K562 (cell line): Measurements from ENCODE around the gene KAT7. TPM values are rescaled to one million over a fixed set of nuclear protein-coding genes. Genes with fewer than 3 reads are reported as not detected.

Experiments
- EP300 ChIP-seq: IDR thresholded peaks from 2 replicates; pipeline ENCODE4 v1.6.1; 2012; ENCODE audit warnings: low read length, improper control_type of control experiment
- FOSL1 ChIP-seq: fragments of 200-800 bp; sonication (Bioruptor generic); conservative IDR thresholded peaks from 2 replicates; pipeline ENCODE4 v1.6.1; 2016; ENCODE audit warnings: missing genetic modification characterization, missing compliant biosample characterization
- FUS ChIP-seq: fragments of 200-400 bp; formaldehyde crosslinking; optimal IDR thresholded peaks from 2 replicates; pipeline ENCODE3; 2017; ENCODE audit warnings: low read depth, low read length
- HIVEP1 ChIP-seq: fragments of 250-450 bp; sonication (Bioruptor Pico); IDR thresholded peaks from 2 replicates; pipeline ENCODE4 v1.4.0; 2020; ENCODE audit warnings: mild to moderate bottlenecking
- JUND ChIP-seq, 2 experiments: IDR thresholded peaks; 2 replicates in 1 of 2; 3 replicates in 1 of 2; pipeline ENCODE4 v1.6.1; 2011; ENCODE audit warnings: borderline replicate concordance in 2 of 2, low read depth in 2 of 2, low read length in 2 of 2, improper control_type of control experiment in 1 of 2, missing biosample characterization in 1 of 2, missing genetic modification characterization in 1 of 2, missing genetic modification reagents in 1 of 2
- NFIC ChIP-seq: fragments of 450-650 bp; IDR thresholded peaks from 2 replicates; pipeline ENCODE4 v1.6.1; 2017; ENCODE audit warnings: mild to moderate bottlenecking, inconsistent platforms
- RAD21 ChIP-seq, 2 experiments: fragments of 250-450 bp in 1 of 2; fragments of 450-650 bp in 1 of 2; sonication (Bioruptor Pico) in 1 of 2; formaldehyde crosslinking in 1 of 2; IDR thresholded peaks in 1 of 2; conservative IDR thresholded peaks in 1 of 2; 2 replicates each; pipeline versions ENCODE4 v1.4.0 to v1.8.0; 2020 to 2022; ENCODE audit warnings: mild to moderate bottlenecking in 2 of 2, moderate library complexity in 1 of 2
- RAD51 ChIP-seq: fragments of 450-650 bp; IDR thresholded peaks from 2 replicates; pipeline ENCODE4 v1.7.1; 2016; ENCODE audit warnings: low read depth, mild to moderate bottlenecking, borderline replicate concordance
- SRSF7 ChIP-seq: fragments of 200-400 bp; formaldehyde crosslinking; optimal IDR thresholded peaks from 2 replicates; pipeline ENCODE3; 2017; ENCODE audit warnings: mild to moderate bottlenecking, low read depth, low read length
- STAT5A ChIP-seq: IDR thresholded peaks from 2 replicates; pipeline ENCODE4 v1.6.1; 2012; ENCODE audit warnings: low read length, inconsistent platforms, borderline replicate concordance
- TRIM24 ChIP-seq, 2 experiments: fragments of 450-650 bp; IDR thresholded peaks; 2 replicates each; pipeline ENCODE4 v1.6.1; 2016
- ZMIZ1 ChIP-seq, 2 experiments: fragments of 150-350 bp in 1 of 2; IDR thresholded peaks; 2 replicates each; pipeline ENCODE4 v1.6.1; 2012 to 2016; ENCODE audit warnings: low read depth in 2 of 2, low read length in 2 of 2, mild to moderate bottlenecking in 1 of 2, moderate library complexity in 1 of 2
- ZNF24 ChIP-seq: fragments of 450-650 bp; IDR thresholded peaks from 2 replicates; pipeline ENCODE4 v1.6.1; 2016
- ZNF589 ChIP-seq: fragments of 200-800 bp; sonication (Bioruptor generic); IDR thresholded peaks from 2 replicates; pipeline ENCODE4 v1.6.1; 2016; ENCODE audit warnings: low read depth, missing genetic modification characterization, missing compliant biosample characterization
- ZNF766 ChIP-seq: fragments of 200-800 bp; sonication (Bioruptor generic); conservative IDR thresholded peaks from 2 replicates; pipeline ENCODE4 v1.6.1; 2016; ENCODE audit warnings: missing genetic modification characterization, missing compliant biosample characterization
- polyA plus RNA-seq, 8 experiments: library from polyadenylated mRNA; depleted of rRNA in 4 of 8; stranded (reverse) in 5 of 8; unstranded in 3 of 8; fragments of >200 nt; fragmentation: Nextera tagmentation in 2 of 8; fragmentation: Illumina TruSeq in 1 of 8; extraction: Ambion mirVana in 2 of 8; extraction: Trizol in 1 of 8; gene quantifications; 2 replicates each; pipeline versions ENCODE4 v1.2.1 to v1.2.3, GENCODE V29; 2011 to 2014; ENCODE audit warnings: inconsistent platforms in 1 of 8, missing spikeins in 1 of 8
- total RNA-seq, 7 experiments: library from RNA; depleted of rRNA in 6 of 7; stranded (reverse); fragments of >200 nt in 6 of 7; fragmentation: Illumina TruSeq in 2 of 7; extraction: Trizol in 2 of 7; gene quantifications; 2 replicates each; pipeline versions ENCODE4 v1.2.1 to v1.2.3, GENCODE V29; 2011 to 2021; ENCODE audit warnings: low replicate concordance in 1 of 7
- TF ChIP-seq, protein P1 (sequence below): fragments of 450-650 bp; conservative IDR thresholded peaks from 2 replicates; pipeline ENCODE4 v1.6.1; 2016; ENCODE audit warnings: missing genetic modification characterization, low read depth, mild to moderate bottlenecking, missing compliant biosample characterization, moderate library complexity

KAT7 gene
- total and polyA plus RNA-seq, 9 of the 15 experiments (the other 6 are each of a cell fraction or from before 2014, with no cell fraction given), result 10.8 to 57.3 (median 34.8) TPM

GRCh38 chr17:49878931-49879904 is 90.7 kb downstream of the KAT7 start (continued):
- no peak for TF ChIP-seq ZNF766 (CRISPR knock-in tag)
- no peak for TF ChIP-seq RAD51
- 0 out of 4 replicates have a peak, but pooled peaks of 1 of the 2 experiments have one; percentile 26 for TF ChIP-seq TRIM24 (IDR thresholded peaks at IDR 0.05)
- 0 out of 4 replicates have a peak, but pooled peaks of 1 of the 2 experiments have one; percentile 26 for TF ChIP-seq ZMIZ1 (IDR thresholded peaks at IDR 0.05; ENCODE audit: low read depth in 2 of 2, low read length in 2 of 2)
- no peak for TF ChIP-seq STAT5A
- TF ChIP-seq ZNF589 (CRISPR knock-in tag), result no peak
- TF ChIP-seq FOSL1 (tag), result peak; percentile 84
- TF ChIP-seq SRSF7, result no peak
- no peak for TF ChIP-seq FUS
- TF ChIP-seq ZNF24, result no peak
- peak; percentile 77 for TF ChIP-seq JUND (IDR thresholded peaks at IDR 0.05; ENCODE audit: borderline replicate concordance, low read depth, low read length)
- peak; percentile 42; the same call in 1 of the 3 replicates for TF ChIP-seq JUND (tag; IDR thresholded peaks at IDR 0.05; ENCODE audit: borderline replicate concordance, low read depth, low read length)
- TF ChIP-seq, protein P1, sequence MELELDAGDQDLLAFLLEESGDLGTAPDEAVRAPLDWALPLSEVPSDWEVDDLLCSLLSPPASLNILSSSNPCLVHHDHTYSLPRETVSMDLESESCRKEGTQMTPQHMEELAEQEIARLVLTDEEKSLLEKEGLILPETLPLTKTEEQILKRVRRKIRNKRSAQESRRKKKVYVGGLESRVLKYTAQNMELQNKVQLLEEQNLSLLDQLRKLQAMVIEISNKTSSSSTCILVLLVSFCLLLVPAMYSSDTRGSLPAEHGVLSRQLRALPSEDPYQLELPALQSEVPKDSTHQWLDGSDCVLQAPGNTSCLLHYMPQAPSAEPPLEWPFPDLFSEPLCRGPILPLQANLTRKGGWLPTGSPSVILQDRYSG (tag), result no peak
- no peak for TF ChIP-seq RAD21 (CRISPR knock-in tag; conservative IDR thresholded peaks at IDR 0.05 in 1 of 2, IDR thresholded peaks at IDR 0.05 in 1 of 2)
- TF ChIP-seq HIVEP1 (CRISPR knock-in tag), result no peak
- TF ChIP-seq NFIC, result peak; percentile 16; the same call in 1 of the 2 replicates
- TF ChIP-seq EP300, result peak; percentile 69
